Measurements from ENCODE around the gene DIAPH2.
"Not testable (repeated sequence)": the region's sequence is repeated elsewhere in the genome, so short reads cannot be mapped to it uniquely, and the experiment has no call there.

The DIAPH2 gene

DNA sequence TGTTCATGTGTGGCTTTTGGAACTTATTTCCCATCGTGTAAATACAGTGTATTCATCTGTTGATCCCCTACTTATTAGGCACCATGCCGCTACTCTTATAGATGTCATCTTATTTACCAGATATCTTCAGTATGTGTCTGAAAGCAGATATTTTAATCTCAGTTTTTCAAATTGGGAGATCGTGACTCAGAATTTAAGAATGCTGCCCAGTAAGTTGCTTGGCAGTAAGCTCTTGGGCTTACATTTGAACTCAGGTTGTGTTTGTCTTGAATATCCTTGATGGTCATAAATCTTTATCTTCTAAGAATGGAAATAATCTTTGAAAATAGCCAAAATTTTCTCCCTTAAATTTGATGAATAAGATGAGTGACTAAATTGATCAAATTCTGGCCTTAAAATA is 153.2 kb downstream of the DIAPH2 start:
- no peak for FAIRE-seq
- DNase-seq (ENCODE audit: insufficient read length, low spot score), result no peak
- TF ChIP-seq POLR2AphosphoS5 (IDR thresholded peaks at IDR 0.05; ENCODE audit: low read depth, low read length), result no peak
- TF ChIP-seq PAX5 (IDR thresholded peaks at IDR 0.05; ENCODE audit: insufficient read depth, low read length, severe bottlenecking), result no peak
- no peak for TF ChIP-seq SPI1 (IDR thresholded peaks at IDR 0.05; ENCODE audit: low read depth, low read length)
- no peak for TF ChIP-seq TAF1 (IDR thresholded peaks at IDR 0.05; ENCODE audit: low read depth, low read length)
- no peak for TF ChIP-seq POLR2A (IDR thresholded peaks at IDR 0.05; ENCODE audit: low read depth, low read length)
- no peak for TF ChIP-seq POU2F2 (IDR thresholded peaks at IDR 0.05; ENCODE audit: low read depth, low read length)

DNA sequence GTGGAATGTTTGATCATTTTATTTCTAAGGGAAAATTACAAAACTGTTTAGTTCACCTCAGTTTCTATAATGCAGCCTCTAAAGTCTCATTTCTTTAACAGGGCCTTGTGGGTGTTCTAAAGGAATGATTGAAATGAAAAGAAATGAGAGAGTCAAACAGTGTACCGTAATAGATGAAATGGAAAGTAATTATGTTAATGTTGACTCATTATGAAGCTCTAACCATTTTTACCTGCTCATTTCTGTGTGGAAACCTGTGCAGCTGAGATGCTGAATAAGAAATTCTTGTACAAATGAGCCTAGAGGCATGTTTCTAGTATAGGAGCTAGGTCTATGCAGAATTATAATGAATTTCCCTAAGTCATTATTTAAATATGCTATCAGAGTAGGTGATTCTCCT is 153.9 kb downstream of the DIAPH2 start:
- DNase-seq (ENCODE audit: insufficient read length, low spot score) (no peak), FAIRE-seq (no peak)
- no peak for TF ChIP-seq TAF1 (IDR thresholded peaks at IDR 0.05; ENCODE audit: low read depth, low read length)
- TF ChIP-seq POLR2AphosphoS5 (IDR thresholded peaks at IDR 0.05; ENCODE audit: low read depth, low read length), result no peak
- no peak for TF ChIP-seq POLR2A (IDR thresholded peaks at IDR 0.05; ENCODE audit: low read depth, low read length)
- TF ChIP-seq SPI1 (IDR thresholded peaks at IDR 0.05; ENCODE audit: low read depth, low read length), result no peak
- no peak for TF ChIP-seq PAX5 (IDR thresholded peaks at IDR 0.05; ENCODE audit: insufficient read depth, low read length, severe bottlenecking)
- TF ChIP-seq POU2F2 (IDR thresholded peaks at IDR 0.05; ENCODE audit: low read depth, low read length), result no peak

DNA sequence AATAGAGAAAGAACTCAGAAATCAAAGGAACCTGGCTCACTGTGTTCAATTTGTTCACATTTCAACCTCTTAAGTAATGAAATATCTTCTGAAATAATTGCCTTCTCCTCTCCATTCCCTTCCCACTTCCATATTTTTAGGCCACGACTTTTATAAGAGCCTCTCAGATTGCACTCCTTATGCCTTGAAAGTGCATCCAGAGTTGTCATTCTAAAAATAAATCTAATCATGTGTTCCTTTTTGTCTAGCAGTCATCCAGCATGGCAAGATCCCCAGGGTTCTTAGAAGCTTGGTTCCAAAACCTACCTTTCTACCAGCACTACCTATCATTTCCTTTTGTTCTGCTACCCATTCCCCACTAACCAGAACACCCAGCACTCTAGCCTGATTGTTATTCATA is 156.7 kb downstream of the DIAPH2 start:
- TF ChIP-seq POU2F2 (IDR thresholded peaks at IDR 0.05; ENCODE audit: low read depth, low read length), result no peak
- TF ChIP-seq SPI1 (IDR thresholded peaks at IDR 0.05; ENCODE audit: low read depth, low read length), result no peak
- no peak for TF ChIP-seq PAX5 (IDR thresholded peaks at IDR 0.05; ENCODE audit: insufficient read depth, low read length, severe bottlenecking)
- no peak for TF ChIP-seq POLR2AphosphoS5 (IDR thresholded peaks at IDR 0.05; ENCODE audit: low read depth, low read length)
- TF ChIP-seq POLR2A (IDR thresholded peaks at IDR 0.05; ENCODE audit: low read depth, low read length), result no peak
- no peak for TF ChIP-seq TAF1 (IDR thresholded peaks at IDR 0.05; ENCODE audit: low read depth, low read length)
- FAIRE-seq (no peak), DNase-seq (ENCODE audit: insufficient read length, low spot score) (no peak)

DNA sequence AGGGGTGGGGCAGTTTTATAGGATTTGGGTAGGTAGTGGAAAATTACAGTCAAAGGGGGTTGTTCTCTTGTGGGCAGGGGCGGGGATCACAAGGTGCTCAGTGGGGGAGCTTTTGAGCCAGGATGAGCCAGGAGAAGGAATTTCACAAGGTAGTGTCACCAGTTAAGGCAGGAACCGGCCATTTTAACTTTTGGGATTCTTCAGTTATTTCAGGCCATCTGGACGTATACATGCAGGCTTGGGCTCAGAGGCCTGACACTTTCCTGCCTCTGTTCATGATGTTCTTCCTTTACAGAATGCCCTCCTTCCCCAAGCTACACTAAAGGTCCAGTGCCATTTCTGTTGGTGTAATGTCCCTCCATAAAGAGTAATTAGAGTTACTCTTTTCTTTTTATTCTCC is 157.2 kb downstream of the DIAPH2 start:
- FAIRE-seq; DNase-seq (ENCODE audit: insufficient read length, low spot score): not testable (repeated sequence)

DNA sequence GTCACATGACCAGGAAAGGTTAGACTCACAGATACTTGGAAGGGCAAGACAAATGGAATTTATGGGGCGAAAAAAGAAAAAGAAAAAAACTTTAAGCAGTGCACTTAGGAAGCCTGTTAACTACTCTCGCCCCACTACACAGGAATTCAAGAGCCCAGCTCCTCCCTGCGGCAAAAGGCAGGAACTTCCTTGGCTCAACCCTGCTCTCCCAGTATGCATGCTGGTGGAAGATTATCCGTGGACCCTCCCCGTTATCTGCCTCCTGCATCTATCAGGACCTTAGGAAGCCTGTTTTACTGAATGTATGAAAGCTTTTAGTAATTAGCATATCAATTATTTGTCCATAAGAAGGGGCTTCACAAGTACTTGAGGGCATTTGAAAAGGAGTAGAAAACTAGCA is 158.9 kb downstream of the DIAPH2 start:
- TF ChIP-seq POU2F2 (IDR thresholded peaks at IDR 0.05; ENCODE audit: low read depth, low read length) (no peak), TAF1 (IDR thresholded peaks at IDR 0.05; ENCODE audit: low read depth, low read length) (no peak), POLR2AphosphoS5 (IDR thresholded peaks at IDR 0.05; ENCODE audit: low read depth, low read length) (no peak), SPI1 (IDR thresholded peaks at IDR 0.05; ENCODE audit: low read depth, low read length) (no peak), POLR2A (IDR thresholded peaks at IDR 0.05; ENCODE audit: low read depth, low read length) (no peak), PAX5 (IDR thresholded peaks at IDR 0.05; ENCODE audit: insufficient read depth, low read length, severe bottlenecking) (no peak)
- no peak for DNase-seq (ENCODE audit: insufficient read length, low spot score)
- no peak for FAIRE-seq

DNA sequence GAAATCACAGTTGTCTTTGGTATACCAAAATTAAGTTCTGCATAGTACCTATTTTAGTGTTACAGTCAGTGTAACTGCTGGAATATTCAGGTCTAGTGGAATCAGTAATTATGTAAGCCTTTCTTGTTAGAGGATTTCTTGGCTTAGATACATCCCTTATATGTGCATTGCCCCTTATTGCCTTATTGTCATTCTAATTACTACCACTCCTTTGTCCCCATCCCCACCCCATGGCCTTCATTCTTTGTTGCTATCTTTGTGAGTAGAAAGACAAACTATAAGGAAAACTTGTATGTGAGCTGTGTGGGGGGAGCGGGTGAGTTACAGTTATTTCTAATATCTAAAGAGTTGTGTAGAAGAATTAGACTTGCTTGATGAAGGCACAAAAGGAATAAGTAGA is 162.2 kb downstream of the DIAPH2 start:
- no peak for TF ChIP-seq POLR2A (IDR thresholded peaks at IDR 0.05; ENCODE audit: low read depth, low read length)
- no peak for TF ChIP-seq POLR2AphosphoS5 (IDR thresholded peaks at IDR 0.05; ENCODE audit: low read depth, low read length)
- TF ChIP-seq SPI1 (IDR thresholded peaks at IDR 0.05; ENCODE audit: low read depth, low read length), result no peak
- no peak for TF ChIP-seq TAF1 (IDR thresholded peaks at IDR 0.05; ENCODE audit: low read depth, low read length)
- no peak for TF ChIP-seq PAX5 (IDR thresholded peaks at IDR 0.05; ENCODE audit: insufficient read depth, low read length, severe bottlenecking)
- no peak for TF ChIP-seq POU2F2 (IDR thresholded peaks at IDR 0.05; ENCODE audit: low read depth, low read length)
- FAIRE-seq, result no peak
- no peak for DNase-seq (ENCODE audit: insufficient read length, low spot score)

DNA sequence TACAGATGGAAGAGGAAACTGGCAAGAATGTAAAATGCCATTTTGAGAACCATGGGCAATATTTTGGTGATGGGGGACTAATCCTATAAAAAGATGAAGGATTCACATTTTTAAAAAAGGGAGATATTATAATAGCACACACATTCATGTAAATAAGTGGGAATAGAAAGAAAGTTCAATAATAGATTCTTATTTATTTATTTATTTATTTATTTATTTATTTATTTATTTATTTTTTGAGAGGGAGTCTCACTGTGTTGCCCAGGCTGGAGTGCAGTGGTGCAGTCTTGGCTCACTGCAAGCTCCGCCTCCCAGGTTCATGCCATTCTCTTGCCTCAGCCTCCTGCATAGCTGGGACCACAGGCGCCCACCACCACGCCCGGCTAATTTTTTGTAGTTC is 174.8 kb downstream of the DIAPH2 start:
- DNase-seq (ENCODE audit: insufficient read length, low spot score); FAIRE-seq: not testable (repeated sequence)

DNA sequence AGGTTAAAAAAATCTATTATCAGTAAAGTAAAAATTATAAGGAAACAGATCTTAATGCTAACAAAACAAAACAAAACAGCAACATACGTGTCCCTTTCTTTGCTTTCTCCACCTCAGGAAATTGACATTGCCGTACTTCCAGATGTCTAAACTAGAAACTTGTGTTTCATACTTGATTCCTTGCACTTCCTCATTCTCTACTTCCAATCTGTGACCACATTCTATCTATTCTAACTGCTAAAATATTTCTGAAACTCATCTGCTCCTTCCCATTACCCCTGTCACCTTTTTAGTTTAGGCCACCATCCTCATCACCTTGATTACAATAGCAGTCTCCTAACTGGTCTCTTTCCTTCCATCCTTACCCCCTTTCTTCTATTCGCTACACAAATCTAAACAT is 176.6 kb downstream of the DIAPH2 start:
- FAIRE-seq (no peak), DNase-seq (ENCODE audit: insufficient read length, low spot score) (no peak)
- peak; percentile 92 for TF ChIP-seq SPI1 (IDR thresholded peaks at IDR 0.05; ENCODE audit: low read depth, low read length)
- no peak for TF ChIP-seq PAX5 (IDR thresholded peaks at IDR 0.05; ENCODE audit: insufficient read depth, low read length, severe bottlenecking)

DNA sequence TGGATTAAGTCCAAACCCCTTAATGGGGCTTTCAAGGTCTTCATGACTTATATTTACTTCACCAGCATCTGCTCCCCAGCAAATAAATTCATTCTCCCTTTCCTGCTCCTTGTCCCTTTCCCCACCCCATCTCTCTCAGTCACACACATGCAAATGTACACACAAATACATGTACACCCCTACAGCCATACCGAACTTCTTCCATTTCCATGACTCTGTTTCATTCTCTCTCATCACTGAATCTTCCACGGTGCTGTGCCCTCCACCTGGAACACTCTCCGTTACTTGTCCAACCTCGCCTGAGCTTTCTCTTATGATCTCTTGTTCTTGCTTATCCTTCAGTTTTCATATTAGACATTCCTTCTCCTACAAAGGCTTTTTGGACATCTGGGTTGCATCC is 177.0 kb downstream of the DIAPH2 start:
- no peak for DNase-seq (ENCODE audit: insufficient read length, low spot score)
- peak; percentile 86 for FAIRE-seq
- TF ChIP-seq POLR2AphosphoS5 (IDR thresholded peaks at IDR 0.05; ENCODE audit: low read depth, low read length), result no peak

DNA sequence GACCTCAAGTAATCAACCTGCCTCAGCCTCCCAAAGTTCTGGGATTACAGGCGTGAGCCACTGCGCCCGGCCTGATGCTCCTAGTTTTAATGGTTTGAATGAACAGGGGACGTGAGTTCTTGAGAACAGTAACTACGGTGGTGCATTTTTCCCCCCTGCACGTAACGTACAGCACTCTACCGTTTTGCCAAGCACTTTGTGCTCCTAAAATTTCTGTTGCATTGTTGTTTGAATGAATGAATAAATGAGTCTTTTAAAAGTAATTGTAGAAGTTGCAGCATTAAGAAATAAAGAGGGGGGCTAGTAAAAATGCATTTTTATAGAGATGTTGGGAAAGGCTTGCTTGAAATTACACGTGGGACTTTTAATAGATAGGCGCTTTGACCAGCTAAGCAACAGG is 199.0 kb downstream of the DIAPH2 start, which contains the start of gene RPA4:
TSS of gene RPA4 (plus strand) at position 301 of the 400 bp plus-strand sequence. CDS start 403 bp downstream, outside the sequence.
- TF ChIP-seq POLR2AphosphoS5 (IDR thresholded peaks at IDR 0.05; ENCODE audit: low read depth, low read length), result no peak
- no peak for TF ChIP-seq TAF1 (IDR thresholded peaks at IDR 0.05; ENCODE audit: low read depth, low read length)
- TF ChIP-seq POLR2A (IDR thresholded peaks at IDR 0.05; ENCODE audit: low read depth, low read length), result no peak
- FAIRE-seq, result no peak
- no peak for DNase-seq (ENCODE audit: insufficient read length, low spot score)

DNA sequence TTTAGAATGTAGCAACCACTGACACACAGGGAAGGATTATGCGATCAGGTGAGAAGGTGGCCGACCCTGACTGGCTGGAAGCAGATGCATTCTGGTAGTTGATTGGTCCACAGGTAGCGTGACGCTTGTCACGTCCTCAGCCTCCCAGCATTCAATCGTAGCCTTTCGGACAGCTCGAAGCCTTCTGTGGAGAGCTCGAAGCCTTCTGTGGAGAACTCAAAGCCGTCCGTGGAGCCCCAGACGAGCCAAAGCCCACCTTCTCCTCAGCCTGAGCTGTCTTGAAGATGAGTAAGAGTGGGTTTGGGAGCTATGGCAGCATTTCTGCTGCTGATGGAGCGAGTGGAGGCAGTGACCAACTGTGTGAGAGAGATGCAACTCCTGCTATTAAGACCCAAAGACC is 199.4 kb downstream of the DIAPH2 start:
- DNase-seq (ENCODE audit: insufficient read length, low spot score) (no peak), FAIRE-seq (no peak)
- TF ChIP-seq PAX5 (IDR thresholded peaks at IDR 0.05; ENCODE audit: insufficient read depth, low read length, severe bottlenecking), result no peak
- no peak for TF ChIP-seq TAF1 (IDR thresholded peaks at IDR 0.05; ENCODE audit: low read depth, low read length)
- no peak for TF ChIP-seq POLR2AphosphoS5 (IDR thresholded peaks at IDR 0.05; ENCODE audit: low read depth, low read length)

DNA sequence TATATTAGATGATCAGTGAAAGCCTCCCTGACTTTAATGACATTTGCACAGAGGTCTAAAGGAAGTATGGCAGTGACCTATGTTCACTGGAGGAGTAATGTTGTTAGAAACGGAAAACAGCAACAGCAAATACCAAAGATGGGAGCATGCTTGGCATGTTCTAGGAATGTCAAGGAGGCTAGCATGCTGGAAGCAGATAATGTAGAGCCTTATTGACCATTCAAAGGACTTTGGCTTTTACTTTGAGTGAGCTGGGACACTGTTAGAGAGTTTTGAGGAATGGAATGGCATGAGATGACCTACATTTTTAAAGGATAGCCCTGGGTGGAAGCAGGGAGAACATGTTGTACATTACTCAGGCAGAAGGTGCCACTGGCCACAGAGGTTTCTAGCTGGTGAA is 205.1 kb downstream of the DIAPH2 start:
- FAIRE-seq (peak; percentile 57), DNase-seq (ENCODE audit: insufficient read length, low spot score) (no peak)
- no peak for TF ChIP-seq SPI1 (IDR thresholded peaks at IDR 0.05; ENCODE audit: low read depth, low read length)
- TF ChIP-seq PAX5 (IDR thresholded peaks at IDR 0.05; ENCODE audit: insufficient read depth, low read length, severe bottlenecking), result no peak
- TF ChIP-seq TAF1 (IDR thresholded peaks at IDR 0.05; ENCODE audit: low read depth, low read length), result no peak
- no peak for TF ChIP-seq POLR2AphosphoS5 (IDR thresholded peaks at IDR 0.05; ENCODE audit: low read depth, low read length)
- no peak for TF ChIP-seq POU2F2 (IDR thresholded peaks at IDR 0.05; ENCODE audit: low read depth, low read length)
- TF ChIP-seq POLR2A (IDR thresholded peaks at IDR 0.05; ENCODE audit: low read depth, low read length), result no peak

Measured in GM12891 (cell line).